IPS-18c (cell line): ENCODE data around the gene TNFAIP1.
"Not testable (repeated sequence)": the region's sequence is repeated elsewhere in the genome, so short reads cannot be mapped to it uniquely, and the experiment has no call there.

Source experiments
- H3K4me3 ChIP-seq: 2 replicates; pipeline ENCODE4 v1.7.0; 2013; ENCODE audit warnings: low read depth, mild to moderate bottlenecking, low read length, moderate library complexity; ENCODE audit not compliant: insufficient read depth
- H3K9me3 ChIP-seq: one replicate; pipeline ENCODE4 v1.6.1; 2013; ENCODE audit warnings: mild to moderate bottlenecking, low read length, moderate library complexity; ENCODE audit not compliant: control insufficient read depth, insufficient read depth

Gene TNFAIP1

DNA sequence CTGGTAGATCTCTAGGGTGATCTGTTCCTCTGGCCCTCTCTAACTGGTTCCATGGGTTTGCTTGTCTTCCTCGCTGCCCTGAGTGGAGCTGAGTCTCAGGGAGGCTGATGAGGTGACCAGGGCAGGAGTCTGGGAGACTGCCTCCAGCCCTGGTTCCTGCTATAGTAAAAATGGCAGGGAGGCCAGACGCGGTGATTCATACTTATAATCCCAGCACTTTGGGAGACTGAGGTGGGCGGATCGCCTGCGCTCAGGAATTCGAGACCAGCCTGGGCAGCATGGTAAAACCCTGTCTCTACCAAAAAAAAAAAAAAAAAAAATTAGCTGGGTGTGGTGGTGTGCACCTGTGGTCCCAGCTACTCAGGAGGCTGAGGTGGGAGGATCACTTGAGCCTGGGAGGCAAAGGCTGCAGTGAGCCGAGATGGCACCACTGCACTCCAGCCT is 3.2 kb downstream of the TNFAIP1 start:
- H3K4me3 ChIP-seq, H3K9me3 ChIP-seq: not testable (repeated sequence)

DNA sequence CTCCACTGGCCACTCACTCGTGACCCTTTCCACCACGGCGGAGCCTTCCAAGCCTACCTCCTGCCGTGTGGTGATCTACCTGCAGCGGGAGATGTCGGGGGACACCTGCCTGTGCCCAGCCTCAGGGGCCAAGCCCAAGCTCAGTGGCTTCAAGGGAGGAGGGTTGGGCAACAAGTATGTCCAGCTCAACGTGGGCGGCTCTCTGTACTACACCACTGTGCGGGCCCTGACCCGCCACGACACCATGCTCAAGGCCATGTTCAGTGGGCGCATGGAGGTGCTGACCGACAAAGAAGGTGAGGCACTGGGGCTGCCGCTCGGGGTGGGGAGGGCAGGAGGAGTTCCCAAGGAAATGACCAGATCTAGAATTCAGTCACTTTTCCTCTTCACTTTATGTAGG is 3.9 kb downstream of the TNFAIP1 start:
- no peak overlapping the region for H3K4me3 ChIP-seq
- H3K9me3 ChIP-seq = no peaks in the 10 kb centered on the region

DNA sequence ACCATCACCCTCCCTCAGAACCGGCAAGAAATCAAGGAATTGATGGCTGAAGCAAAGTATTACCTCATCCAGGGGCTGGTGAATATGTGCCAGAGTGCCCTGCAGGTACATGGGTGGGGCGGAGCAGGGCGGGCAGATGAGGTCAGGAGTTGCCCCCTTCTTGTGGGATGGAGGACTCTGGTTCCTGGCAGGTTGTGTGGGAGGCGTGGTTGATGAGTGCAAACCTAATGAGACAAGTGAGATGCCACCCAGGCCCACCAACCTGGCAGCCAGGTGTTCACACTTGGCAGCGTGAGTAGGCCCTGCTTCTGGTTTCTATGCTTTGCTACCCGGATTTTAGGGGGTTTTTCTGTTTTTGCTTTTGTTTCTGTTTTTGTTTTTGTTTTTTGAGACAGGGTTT is 4.8 kb downstream of the TNFAIP1 start:
- H3K4me3 ChIP-seq = no peak overlapping the region

DNA sequence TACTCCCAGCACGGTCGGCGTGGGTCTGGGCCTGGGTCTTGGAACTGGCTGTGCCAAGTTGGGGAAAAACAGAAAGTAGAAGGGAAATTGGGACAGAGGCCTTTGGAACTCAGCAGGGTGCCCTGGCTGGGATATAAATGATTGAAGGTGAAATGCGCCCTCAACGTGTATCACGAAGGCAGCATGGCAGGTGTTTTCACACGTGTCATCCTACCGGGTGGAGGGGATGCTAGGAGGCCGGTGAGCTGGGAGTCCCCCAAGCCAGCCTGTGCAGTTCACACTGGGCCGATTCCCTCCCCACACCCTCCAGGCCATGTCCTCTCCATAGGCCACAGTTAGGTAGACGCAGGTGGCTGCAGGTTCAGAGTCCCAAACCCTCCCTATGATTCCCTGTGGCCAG is 6.0 kb downstream of the TNFAIP1 start:
- Histone ChIP-seq H3K4me3 (no peak overlapping the region), H3K9me3 (no peaks in the 10 kb centered on the region)

More for the DNA sequence above, 4.8 kb downstream of the TNFAIP1 start:
- no peaks in the 10 kb centered on the region for H3K9me3 ChIP-seq

DNA sequence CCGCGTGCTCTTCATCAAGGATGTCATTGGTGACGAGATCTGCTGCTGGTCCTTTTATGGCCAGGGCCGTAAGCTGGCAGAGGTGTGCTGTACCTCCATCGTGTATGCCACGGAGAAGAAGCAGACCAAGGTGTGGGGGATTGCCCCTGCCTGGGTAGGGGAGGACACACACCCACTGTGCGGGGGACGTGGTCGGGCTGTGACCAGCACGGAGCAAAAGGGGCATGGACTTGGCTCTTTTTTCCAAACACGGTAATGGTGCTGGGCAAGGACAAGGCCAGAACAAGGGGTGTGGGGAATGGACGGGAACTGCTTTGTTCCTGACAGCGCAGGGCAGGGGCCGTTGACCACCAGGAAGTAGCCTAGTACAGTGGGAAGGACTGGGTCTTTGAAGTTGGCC is 6.8 kb downstream of the TNFAIP1 start:
- H3K9me3 ChIP-seq = no peaks in the 10 kb centered on the region
- H3K4me3 ChIP-seq = no peak overlapping the region

DNA sequence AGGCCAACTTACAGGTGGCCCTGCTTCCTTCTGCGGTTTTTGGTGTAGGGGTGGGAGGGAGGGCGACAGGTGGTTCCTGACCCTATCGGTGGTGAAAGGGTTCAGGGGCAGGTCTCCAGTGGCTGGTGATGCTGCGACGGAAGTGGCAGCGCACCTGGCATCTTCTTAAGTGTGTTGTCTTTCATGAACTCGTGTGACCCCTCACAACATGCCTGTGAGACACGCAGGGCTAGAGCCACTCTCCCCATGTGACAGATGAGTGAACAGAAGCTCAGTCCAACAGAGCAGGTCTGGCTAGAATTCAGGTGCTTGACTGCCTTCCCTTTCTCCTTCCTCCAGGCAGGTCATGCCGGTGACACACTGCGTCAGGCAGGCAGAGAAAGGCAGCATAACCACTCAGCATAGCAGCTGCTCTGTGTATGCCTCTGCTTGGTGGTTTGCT is 8.0 kb downstream of the TNFAIP1 start:
- Histone ChIP-seq H3K4me3 (no peak overlapping the region), H3K9me3 (no peaks in the 10 kb centered on the region)

DNA sequence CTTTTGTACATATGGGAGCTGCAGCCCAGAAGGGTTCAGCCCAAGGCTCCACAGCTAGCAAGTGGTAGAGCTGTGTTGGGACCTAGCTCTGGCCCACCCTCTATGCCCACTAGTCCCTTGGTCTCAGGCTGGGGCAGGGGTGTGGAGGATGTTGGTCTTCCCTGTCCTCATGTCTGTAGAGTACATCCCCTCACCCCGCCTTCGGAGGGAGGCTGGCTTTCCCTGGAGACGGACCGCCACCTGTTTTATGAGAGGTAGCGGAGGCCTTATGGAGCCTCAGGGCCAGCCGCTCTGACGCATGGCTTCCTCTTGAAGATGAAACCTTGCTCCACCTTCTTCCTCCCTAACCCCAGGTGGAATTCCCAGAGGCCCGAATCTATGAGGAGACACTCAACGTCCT is 8.4 kb downstream of the TNFAIP1 start:
- Histone ChIP-seq H3K4me3 (no peak overlapping the region), H3K9me3 (no peaks in the 10 kb centered on the region)

DNA sequence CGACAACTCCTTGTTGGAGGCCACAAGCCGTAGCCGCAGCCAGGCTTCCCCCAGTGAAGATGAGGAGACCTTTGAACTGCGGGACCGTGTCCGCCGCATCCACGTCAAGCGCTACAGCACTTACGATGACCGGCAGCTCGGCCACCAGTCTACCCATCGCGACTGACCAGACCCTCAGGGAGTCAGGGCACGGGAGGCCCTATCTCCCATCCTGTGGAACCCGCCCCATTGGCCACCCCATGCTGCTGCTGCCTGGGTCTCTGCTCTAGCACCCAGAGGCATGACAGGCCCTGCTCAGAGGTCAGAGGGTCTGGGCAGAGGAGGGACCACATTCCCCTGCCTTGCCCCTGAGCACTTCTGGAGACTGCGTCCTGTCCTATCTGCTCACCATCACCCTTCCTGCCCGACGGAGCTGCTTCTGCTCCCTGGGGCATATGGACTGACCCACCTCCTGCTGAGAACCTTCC is 8.9 kb downstream of the TNFAIP1 start:
- Histone ChIP-seq H3K4me3 (no peak overlapping the region), H3K9me3 (no peaks in the 10 kb centered on the region)

DNA sequence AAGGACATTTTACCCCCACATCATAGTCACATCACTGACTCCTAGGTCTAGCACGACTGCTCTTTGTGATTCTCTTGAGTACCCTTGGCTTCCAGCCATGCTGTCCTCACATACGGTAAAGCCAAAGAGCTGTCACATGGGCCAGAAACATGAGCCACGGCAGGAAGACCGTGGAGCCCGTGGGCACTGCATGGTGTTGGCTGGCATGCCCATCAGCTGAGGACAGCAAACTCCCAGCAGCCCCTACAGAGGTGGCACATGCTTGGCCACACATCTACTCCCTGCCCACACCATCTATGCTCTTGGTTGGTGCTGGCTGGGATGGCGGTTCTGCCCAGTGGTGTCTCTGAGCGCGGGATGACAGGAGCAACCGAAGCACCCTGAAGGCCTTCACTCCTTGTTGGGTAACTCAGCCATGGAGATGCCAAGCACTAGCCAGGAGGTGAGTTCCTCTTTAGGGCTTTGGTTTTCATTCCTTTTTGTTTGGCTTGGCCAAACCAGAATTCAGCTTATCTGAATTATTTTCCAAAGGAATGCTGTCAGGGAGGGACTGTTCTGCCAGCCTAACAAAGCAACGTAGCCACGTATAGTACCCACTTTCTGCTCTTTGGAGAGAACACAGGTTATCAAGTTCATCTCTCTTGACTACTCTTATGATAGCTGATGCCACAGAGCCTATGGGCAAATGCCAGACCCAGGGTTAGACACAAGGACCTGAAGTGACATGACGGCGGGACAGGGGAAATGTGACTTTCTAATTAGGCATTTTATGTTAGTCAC is 10.0 kb downstream of the TNFAIP1 start:
- no peaks in the 10 kb centered on the region for H3K9me3 ChIP-seq
- no peak overlapping the region for H3K4me3 ChIP-seq

DNA sequence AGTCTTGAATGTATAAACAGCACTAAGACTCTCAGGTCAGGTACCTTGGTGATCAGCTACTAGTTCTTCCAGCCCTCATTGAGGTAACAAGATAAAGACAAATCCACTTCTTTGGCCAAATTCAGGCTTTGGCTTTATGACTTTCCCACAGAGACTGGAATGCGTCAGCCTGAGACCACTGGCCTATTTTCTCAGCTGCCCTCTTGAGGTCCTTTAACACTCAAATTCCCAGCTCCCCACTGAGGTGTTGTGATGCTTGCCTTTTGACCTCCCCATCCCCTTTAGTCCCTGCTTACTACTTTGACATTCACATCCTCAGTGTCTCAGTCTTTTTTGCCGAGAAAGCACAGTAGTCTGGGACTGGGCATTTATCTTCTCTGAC is 10.6 kb downstream of the TNFAIP1 start:
- Histone ChIP-seq H3K4me3 (no peak overlapping the region), H3K9me3 (no peaks in the 10 kb centered on the region)

DNA sequence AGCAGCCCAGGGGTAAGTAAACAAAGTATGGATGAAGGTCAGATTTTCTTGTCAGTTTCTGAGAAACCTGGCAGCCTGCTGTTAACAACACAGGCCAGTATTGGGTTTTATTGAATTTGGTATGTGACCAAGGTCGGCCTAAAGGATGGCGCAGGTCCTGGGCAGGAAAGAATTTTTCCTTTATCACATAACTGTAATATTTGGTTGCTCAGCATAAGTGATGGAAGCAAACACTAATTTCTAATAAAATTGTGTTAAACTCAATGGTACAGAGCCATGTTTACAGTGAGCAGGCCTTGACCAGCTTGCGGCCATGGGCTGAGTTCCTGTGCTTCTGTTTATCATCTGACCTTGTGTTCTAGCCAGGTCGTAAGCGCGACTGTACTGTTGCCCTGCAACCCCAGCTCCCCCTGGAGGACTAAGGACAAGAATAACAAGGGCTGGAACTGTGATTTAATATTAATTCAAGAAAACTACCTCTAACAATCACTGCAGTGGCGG is 11.2 kb downstream of the TNFAIP1 start:
- Histone ChIP-seq H3K9me3 (no peaks in the 10 kb centered on the region), H3K4me3 (no peak overlapping the region)

DNA sequence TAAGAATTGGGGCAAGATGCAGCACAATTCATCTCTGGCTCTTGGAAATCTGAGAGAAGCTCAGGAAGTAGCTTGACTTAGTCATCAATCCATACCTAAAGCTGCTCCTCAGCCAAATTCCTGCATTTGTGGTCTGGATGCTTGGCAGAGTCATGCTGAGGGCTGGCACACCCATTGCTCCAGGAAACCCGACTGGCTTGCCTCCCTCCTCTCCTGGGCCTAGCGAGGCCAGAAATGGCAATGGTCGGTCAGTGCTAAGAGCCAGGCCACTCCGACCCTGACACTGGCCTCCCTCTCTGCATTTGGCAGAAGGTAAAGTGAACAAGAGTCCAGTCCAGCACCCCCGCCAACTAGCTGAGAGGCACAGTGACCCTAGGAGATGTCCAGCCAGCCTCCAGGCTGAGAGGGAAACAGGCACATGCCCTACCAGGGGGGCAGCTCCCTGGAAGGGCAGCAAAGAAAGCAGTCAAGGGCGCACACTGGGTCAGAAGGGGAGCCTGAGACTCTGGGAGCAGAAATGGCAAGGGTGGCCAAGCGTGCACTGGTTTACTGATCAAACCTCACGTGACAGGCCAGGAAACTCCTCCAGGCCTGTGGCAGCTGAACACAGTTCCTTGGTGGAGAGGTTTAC is 11.8 kb downstream of the TNFAIP1 start:
- Histone ChIP-seq H3K9me3 (no peaks in the 10 kb centered on the region), H3K4me3 (no peak overlapping the region)

DNA sequence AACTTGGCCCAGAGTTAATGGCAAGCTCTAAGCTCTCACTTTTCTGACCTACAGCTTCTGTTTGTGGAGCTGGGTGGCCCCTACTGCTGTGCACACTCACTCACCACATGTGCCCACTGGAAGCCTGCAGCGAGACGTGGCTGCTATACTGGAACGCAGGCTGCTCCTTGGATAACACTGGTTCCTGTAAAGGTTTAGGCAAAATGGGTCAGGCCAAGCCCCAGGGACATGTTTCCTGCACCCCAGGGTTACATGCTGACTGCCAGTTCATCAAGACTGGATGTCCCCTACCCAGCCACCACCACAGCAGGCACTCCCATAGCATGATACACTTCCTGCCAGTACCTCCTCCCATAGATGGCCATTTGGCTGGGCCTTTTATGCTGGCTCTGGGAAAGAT is 13.4 kb downstream of the TNFAIP1 start:
- no peaks in the 10 kb centered on the region for H3K9me3 ChIP-seq

DNA sequence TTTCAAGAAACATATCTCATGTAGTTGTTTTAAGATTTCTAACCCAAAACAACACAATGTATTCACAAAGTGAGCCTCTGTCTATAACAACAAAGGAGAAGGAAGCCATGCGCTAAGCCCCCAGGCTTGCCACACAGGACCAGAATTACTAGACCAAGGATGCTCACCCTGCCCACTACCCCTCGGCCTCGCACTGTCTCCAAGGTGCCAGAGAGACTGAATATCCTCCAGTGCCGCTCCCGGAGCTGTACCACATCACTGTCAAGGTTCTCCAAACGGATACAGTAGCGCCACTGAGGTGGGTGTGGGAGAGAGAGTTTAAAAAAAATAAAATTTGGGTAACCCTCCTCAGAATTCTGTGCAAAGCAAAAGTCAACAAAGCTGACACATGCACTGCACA is 14.7 kb downstream of the TNFAIP1 start:
- no peaks in the 10 kb centered on the region for H3K9me3 ChIP-seq
- H3K4me3 ChIP-seq = no peak overlapping the region

More for the DNA sequence above, 13.4 kb downstream of the TNFAIP1 start:
- no peak overlapping the region for H3K4me3 ChIP-seq

DNA sequence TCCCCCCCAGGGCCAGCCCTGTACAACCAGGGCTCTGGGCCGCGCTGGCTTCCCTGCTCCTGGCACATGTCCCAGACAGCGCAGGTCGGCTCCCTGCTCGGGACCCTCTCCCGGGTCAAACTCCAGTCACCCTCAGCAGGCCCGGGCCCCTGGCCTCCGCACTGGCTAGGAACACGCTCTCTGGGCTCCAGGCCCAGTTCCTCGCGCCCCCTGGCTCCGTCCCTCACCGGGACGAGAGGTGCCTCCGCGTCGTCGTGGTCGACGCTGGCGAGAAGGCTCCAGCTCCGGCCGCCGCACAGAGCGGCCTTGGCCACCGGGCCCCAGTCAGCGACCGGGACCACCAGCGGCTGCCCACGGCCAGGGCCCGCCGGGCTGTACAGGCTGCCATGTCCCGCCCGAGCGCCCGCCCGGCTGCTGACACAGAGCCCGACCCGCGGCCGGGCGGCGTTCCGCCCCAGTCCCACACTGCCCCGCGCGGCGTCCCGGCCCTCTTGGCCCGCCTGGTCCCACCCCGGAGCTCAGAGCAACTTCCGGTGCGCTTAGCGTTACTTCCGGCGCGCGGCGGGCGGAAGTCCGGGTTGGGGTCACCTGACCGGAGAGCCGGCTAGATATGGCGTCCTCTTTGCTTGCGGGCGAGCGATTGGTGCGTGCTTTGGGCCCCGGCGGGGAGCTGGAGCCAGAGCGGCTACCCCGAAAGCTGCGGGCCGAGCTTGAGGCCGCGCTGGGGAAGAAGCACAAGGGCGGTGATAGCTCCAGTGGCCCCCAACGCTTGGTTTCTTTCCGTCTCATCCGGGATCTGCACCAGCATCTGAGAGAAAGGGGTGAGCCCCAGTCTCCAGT is 21.7 kb downstream of the TNFAIP1 start, which contains the start of gene POLDIP2:
TSS of gene POLDIP2 (minus strand) at position 467 of the 840 bp plus-strand sequence. CDS start at position 388, 79 bp downstream.
- Histone ChIP-seq H3K9me3 (no peaks in the 10 kb centered on the region), H3K4me3 (peak within 1 kb of the TSS; percentile 99)

DNA sequence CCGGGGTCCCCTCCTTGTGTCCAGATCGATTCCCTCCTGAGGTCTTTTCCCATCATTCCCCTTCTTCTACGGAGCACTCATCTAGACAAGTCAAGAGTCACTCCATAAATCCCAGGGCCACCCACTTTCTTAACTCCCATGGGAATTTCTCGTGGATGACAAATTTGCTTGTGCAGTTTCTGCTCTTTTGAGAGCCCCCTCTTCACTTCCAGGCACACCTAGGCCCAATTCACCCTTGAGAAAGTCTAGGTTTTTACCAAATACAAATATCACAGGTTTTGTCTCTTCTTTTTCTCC is 22.3 kb downstream of the TNFAIP1 start:
- Histone ChIP-seq H3K4me3 (peak overlapping the region; percentile 99), H3K9me3 (no peaks in the 10 kb centered on the region)

DNA sequence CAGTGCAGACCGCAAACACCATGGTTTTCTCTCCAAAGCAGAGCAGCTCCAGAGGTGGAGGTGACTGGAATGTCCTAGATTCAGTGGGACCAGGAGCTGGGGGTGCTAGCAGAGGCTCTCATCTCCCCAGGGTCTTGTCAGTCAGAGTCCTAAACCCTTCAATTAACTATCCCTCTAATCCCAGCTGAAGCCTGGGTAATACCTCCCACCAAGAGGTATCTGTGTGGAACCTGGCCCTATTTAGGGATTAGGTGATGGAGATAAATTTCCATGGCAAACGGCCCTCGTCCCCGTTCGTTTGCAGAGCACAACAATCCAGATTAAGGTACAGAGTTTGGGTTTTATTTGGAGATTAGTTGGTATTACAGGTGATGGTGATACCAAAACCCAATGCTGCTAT is 27.6 kb downstream of the TNFAIP1 start:
- no peaks in the 10 kb centered on the region for H3K9me3 ChIP-seq
- no peak overlapping the region for H3K4me3 ChIP-seq
